ENCODE results near the gene PGM2. TPM values are rescaled to one million over a fixed set of nuclear protein-coding genes. Genes with fewer than 3 reads are reported as not detected.

PGM2 gene
- total RNA-seq, 2 donors from 2014 or later = 21.5 to 25.1 TPM

DNA sequence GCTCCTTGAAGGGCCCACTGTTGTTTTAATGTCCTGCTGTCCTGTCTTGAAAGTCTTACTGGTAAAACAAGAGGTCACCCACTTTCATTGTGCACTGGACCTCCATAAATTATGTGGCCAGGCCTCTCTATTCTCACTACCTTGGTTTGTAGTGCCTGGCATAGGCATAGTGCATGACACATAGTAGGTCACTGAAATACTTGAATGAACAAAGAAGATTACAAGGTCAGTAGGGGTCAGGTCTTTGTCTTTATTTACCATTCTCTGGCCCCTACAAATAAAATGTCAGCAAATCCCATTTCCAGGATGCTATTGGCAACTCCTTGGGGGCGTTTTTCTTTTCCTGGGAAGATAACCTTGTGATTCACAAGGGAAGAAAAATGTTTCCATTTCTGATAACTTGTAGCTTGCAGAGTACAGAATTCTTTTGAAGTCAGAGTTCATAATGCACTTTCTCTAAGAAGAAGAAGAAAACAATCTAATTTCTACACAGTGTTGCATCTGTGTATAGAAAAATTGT, 1.4 kb downstream of the PGM2 start:
- peaks cover 12% of the 10 kb centered on the region for H3K4me1 Mint-ChIP-seq
- Histone ChIP-seq H3K4me1 (ENCODE audit: control insufficient read depth, insufficient read depth, low read length) (peaks cover 3% of the 10 kb centered on the region), H3K4me3 (ENCODE audit: low read length) (peak overlapping the region; percentile 89), H3K27me3 (ENCODE audit: control insufficient read depth, insufficient read depth, low read length, poor library complexity, severe bottlenecking) (no peaks in the 10 kb centered on the region), H3K27ac (ENCODE audit: low read depth, low read length) (no peak overlapping the region), H3K9me3 (ENCODE audit: control insufficient read depth, low read length) (no peaks in the 10 kb centered on the region), H3K9ac (ENCODE audit: extremely low read depth, low read length, poor library complexity, severe bottlenecking) (no peak overlapping the region), H3K36me3 (ENCODE audit: control insufficient read depth, insufficient read depth, low read length) (peaks cover 26% of the 10 kb centered on the region)
- TF ChIP-seq, protein P1, sequence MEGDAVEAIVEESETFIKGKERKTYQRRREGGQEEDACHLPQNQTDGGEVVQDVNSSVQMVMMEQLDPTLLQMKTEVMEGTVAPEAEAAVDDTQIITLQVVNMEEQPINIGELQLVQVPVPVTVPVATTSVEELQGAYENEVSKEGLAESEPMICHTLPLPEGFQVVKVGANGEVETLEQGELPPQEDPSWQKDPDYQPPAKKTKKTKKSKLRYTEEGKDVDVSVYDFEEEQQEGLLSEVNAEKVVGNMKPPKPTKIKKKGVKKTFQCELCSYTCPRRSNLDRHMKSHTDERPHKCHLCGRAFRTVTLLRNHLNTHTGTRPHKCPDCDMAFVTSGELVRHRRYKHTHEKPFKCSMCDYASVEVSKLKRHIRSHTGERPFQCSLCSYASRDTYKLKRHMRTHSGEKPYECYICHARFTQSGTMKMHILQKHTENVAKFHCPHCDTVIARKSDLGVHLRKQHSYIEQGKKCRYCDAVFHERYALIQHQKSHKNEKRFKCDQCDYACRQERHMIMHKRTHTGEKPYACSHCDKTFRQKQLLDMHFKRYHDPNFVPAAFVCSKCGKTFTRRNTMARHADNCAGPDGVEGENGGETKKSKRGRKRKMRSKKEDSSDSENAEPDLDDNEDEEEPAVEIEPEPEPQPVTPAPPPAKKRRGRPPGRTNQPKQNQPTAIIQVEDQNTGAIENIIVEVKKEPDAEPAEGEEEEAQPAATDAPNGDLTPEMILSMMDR (conservative IDR thresholded peaks at IDR 0.05) = no peak
- H3K27ac Mint-ChIP-seq = no peak overlapping the region
- peaks cover 3% of the 10 kb centered on the region for H3K27me3 Mint-ChIP-seq (ENCODE audit: insufficient read depth)
- H3K9me3 Mint-ChIP-seq = no peaks in the 10 kb centered on the region
- WGBS, 2 experiments (ENCODE audit: insufficient coverage in 1 of 2, insufficient read length in 1 of 2) = 67 to 85% methylated on average over 1 of the region's 1 CpG
- H3K4me3 Mint-ChIP-seq = peak overlapping the region; percentile 77
- peaks cover 23% of the 10 kb centered on the region for H3K36me3 Mint-ChIP-seq (ENCODE audit: low read depth)
- no peak for DNase-seq

GRCh38 chr4:37828843-37829242, 2.4 kb downstream of the PGM2 start:
- no peak overlapping the region for H3K4me3 Mint-ChIP-seq
- H3K27me3 Mint-ChIP-seq (ENCODE audit: insufficient read depth) = peaks cover 3% of the 10 kb centered on the region

DNA sequence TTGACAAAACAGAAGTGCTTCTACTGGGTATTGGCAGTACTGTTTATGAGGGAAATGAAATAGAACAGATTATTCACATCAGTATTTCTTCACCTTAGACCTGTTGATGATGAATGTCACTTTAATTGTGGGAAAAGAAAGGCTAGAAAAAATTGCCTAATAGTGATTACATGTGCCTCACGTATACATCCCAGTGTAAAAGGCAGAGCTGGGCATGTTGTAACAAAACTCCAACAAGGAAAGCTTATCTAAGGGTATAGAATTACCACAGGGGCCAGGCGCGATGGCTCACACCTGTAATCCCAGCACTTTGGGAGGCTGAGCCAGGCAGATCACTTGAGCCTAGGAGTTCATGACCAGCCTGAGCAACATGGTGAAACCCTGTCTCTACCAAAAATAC, 4.2 kb downstream of the PGM2 start:
- H3K27me3 Mint-ChIP-seq (ENCODE audit: insufficient read depth) = no peaks in the 10 kb centered on the region
- WGBS, 2 experiments (ENCODE audit: insufficient coverage in 1 of 2, insufficient read length in 1 of 2) = 94 to 95% methylated on average over 3 of the region's 3 CpGs
- TF ChIP-seq, protein P1 (conservative IDR thresholded peaks at IDR 0.05) = no peak

More at GRCh38 chr4:37828843-37829242, 2.4 kb downstream of the PGM2 start:
- H3K9ac ChIP-seq (ENCODE audit: extremely low read depth, low read length, poor library complexity, severe bottlenecking) = no peak overlapping the region
- H3K4me1 ChIP-seq (ENCODE audit: control insufficient read depth, insufficient read depth, low read length) = peaks cover 3% of the 10 kb centered on the region
- Mint-ChIP-seq H3K27ac (no peak overlapping the region), H3K9me3 (no peaks in the 10 kb centered on the region), H3K4me1 (peaks cover 12% of the 10 kb centered on the region), H3K36me3 (ENCODE audit: low read depth) (peaks cover 28% of the 10 kb centered on the region)
- H3K9me3 ChIP-seq (ENCODE audit: control insufficient read depth, low read length) = no peaks in the 10 kb centered on the region
- 93% methylated on average over 3 of the region's 3 CpGs; no CpG with 5 or more reads in 1 of the 2 experiments for WGBS, 2 experiments (ENCODE audit: insufficient coverage in 1 of 2, insufficient read length in 1 of 2)
- no peak overlapping the region for H3K4me3 ChIP-seq (ENCODE audit: low read length)
- no peak for DNase-seq
- peaks cover 34% of the 10 kb centered on the region for H3K36me3 ChIP-seq (ENCODE audit: control insufficient read depth, insufficient read depth, low read length)
- H3K27ac ChIP-seq (ENCODE audit: low read depth, low read length) = no peak overlapping the region
- H3K27me3 ChIP-seq (ENCODE audit: control insufficient read depth, insufficient read depth, low read length, poor library complexity, severe bottlenecking) = no peaks in the 10 kb centered on the region
- TF ChIP-seq, protein P1 (conservative IDR thresholded peaks at IDR 0.05) = no peak

More for the DNA sequence above, 4.2 kb downstream of the PGM2 start:
- Mint-ChIP-seq H3K27ac (no peak overlapping the region), H3K9me3 (no peaks in the 10 kb centered on the region), H3K4me1 (peaks cover 12% of the 10 kb centered on the region), H3K4me3 (no peak overlapping the region), H3K36me3 (ENCODE audit: low read depth) (peaks cover 34% of the 10 kb centered on the region)
- no peaks in the 10 kb centered on the region for H3K9me3 ChIP-seq (ENCODE audit: control insufficient read depth, low read length)
- H3K27ac ChIP-seq (ENCODE audit: low read depth, low read length) = no peak overlapping the region
- peaks cover 3% of the 10 kb centered on the region for H3K4me1 ChIP-seq (ENCODE audit: control insufficient read depth, insufficient read depth, low read length)
- H3K4me3 ChIP-seq (ENCODE audit: low read length) = no peak overlapping the region
- no peak overlapping the region for H3K9ac ChIP-seq (ENCODE audit: extremely low read depth, low read length, poor library complexity, severe bottlenecking)
- no peak for DNase-seq
- peaks cover 43% of the 10 kb centered on the region for H3K36me3 ChIP-seq (ENCODE audit: control insufficient read depth, insufficient read depth, low read length)
- H3K27me3 ChIP-seq (ENCODE audit: control insufficient read depth, insufficient read depth, low read length, poor library complexity, severe bottlenecking) = no peaks in the 10 kb centered on the region
